Upper lobe of right lung (tissue), 1 donor: Measurements from ENCODE around the gene COMMD1. TPM values are rescaled to one million over a fixed set of nuclear protein-coding genes. Genes with fewer than 3 reads are reported as not detected.

Experiments used
- ATAC-seq: fragments of 200-7000 bp; cut with Tn5 transposase; one replicate; pipeline ENCODE4 v1.9.1; 2020; ENCODE audit warnings: mild to moderate bottlenecking, moderate library complexity
- DNase-seq: peaks from one replicate; pipeline ENCODE4 v3.0.0-alpha.2; 2020
- H3K27ac ChIP-seq: fragments of 200-600 bp; one replicate; pipeline ENCODE4 v1.8.0; 2022
- H3K27me3 ChIP-seq: fragments of 200-600 bp; one replicate; pipeline ENCODE4 v1.8.0; 2022; ENCODE audit warnings: mild to moderate bottlenecking
- H3K36me3 ChIP-seq: fragments of 200-600 bp; one replicate; pipeline ENCODE4 v1.8.0; 2022
- H3K4me1 ChIP-seq: fragments of 200-600 bp; one replicate; pipeline ENCODE4 v1.8.0; 2022
- H3K4me3 ChIP-seq: fragments of 200-600 bp; one replicate; pipeline ENCODE4 v1.8.0; 2022; ENCODE audit warnings: mild to moderate bottlenecking
- H3K9me3 ChIP-seq: fragments of 200-600 bp; one replicate; pipeline ENCODE4 v1.8.0; 2022
- intact Hi-C: fragments of 100-400 bp; cut with DNase I; formaldehyde crosslinking; loops from one replicate; pipeline ENCODE4 v1.11.0; 2022
- total RNA-seq: library from RNA; stranded (reverse); fragmentation: NEBNext Ultra II Directional; extraction: Animal tissue kit (Norgen Biotek cat#: 25700); gene quantifications from one replicate; pipeline ENCODE4 v1.2.1, GENCODE V29; 2021
- TF ChIP-seq, protein P1 (sequence below): fragments of 200-600 bp; IDR thresholded peaks from one replicate; pipeline ENCODE4 v1.8.0; 2022; ENCODE audit warnings: antibody characterized with exemption
- donor health status: DM: no; HTN: yes; CAD: no; lungs with severe emphysema.

Gene COMMD1
- total RNA-seq, 1 donor from 2014 or later = 30.3 TPM

DNA sequence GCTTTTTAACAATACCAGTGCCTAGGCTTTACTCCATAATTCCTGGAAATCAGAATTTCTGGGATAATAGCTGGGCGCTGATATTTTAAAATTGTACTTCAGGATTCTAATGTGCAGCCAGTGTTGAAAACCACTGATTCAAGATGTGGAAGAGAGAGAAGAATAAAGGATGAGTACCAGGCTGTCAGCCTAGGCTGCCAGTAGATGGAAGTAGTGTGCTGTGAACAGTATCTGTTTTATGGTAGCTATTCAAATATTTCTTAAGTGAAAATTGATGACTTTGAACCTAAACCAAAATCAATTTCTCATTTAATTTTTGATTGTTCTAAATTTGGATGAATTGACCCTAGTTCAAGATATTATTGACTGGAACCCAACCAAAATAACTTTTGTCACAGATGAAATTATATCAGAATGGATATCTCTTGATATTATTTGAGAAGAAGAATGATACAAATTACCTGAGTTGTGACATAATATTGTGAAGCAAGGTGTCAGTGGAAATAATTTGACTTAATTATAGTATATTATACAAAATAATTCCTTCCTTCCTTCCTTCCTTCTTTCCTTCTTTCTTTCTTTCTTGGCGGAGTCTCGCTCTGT is 88.0 kb downstream of the COMMD1 start:
- TF ChIP-seq, protein P1, sequence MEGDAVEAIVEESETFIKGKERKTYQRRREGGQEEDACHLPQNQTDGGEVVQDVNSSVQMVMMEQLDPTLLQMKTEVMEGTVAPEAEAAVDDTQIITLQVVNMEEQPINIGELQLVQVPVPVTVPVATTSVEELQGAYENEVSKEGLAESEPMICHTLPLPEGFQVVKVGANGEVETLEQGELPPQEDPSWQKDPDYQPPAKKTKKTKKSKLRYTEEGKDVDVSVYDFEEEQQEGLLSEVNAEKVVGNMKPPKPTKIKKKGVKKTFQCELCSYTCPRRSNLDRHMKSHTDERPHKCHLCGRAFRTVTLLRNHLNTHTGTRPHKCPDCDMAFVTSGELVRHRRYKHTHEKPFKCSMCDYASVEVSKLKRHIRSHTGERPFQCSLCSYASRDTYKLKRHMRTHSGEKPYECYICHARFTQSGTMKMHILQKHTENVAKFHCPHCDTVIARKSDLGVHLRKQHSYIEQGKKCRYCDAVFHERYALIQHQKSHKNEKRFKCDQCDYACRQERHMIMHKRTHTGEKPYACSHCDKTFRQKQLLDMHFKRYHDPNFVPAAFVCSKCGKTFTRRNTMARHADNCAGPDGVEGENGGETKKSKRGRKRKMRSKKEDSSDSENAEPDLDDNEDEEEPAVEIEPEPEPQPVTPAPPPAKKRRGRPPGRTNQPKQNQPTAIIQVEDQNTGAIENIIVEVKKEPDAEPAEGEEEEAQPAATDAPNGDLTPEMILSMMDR = peak; percentile 64
- DNase-seq (no peak), ATAC-seq (peak; percentile 76)
- intact Hi-C loops = loop anchor here (5.0 kb wide), 1 partner anchor 419 kb away; no protein-coding TSS in a partner anchor
- Histone ChIP-seq H3K4me3 (no peak overlapping the region), H3K4me1 (peaks cover 8% of the 10 kb centered on the region), H3K9me3 (no peaks in the 10 kb centered on the region), H3K27me3 (no peaks in the 10 kb centered on the region), H3K36me3 (no peaks in the 10 kb centered on the region), H3K27ac (no peak overlapping the region)

DNA sequence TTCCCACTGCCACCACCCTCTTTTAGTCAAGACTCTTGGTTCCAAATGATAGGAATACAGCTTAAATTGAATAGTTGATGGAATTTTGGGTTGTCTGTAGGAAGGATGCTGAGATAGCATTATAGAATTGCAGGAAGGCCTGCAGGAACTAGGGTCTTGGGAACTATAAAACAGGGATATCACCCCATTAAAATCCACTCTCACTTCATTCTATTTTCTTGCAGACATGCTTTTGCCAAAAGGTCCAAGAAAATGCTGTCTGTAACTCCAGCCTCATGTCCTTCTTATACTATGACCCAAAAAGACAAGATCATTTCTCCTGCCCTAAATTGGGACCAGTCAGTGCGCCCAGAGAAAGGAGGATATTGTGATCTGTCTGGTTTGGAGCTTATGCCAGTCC is 89.1 kb downstream of the COMMD1 start:
- H3K4me3 ChIP-seq = no peak overlapping the region
- no peaks in the 10 kb centered on the region for H3K27me3 ChIP-seq
- DNase-seq (no peak), ATAC-seq (no peak)
- H3K4me1 ChIP-seq = peaks cover 8% of the 10 kb centered on the region
- H3K9me3 ChIP-seq = no peaks in the 10 kb centered on the region
- H3K36me3 ChIP-seq = no peaks in the 10 kb centered on the region
- H3K27ac ChIP-seq = no peak overlapping the region
- intact Hi-C loops = loop anchor here (5.0 kb wide), 1 partner anchor 418 kb away; no protein-coding TSS in a partner anchor
- TF ChIP-seq, protein P1 = no peak

GRCh38 chr2:61995065-61995464 is 89.6 kb downstream of the COMMD1 start:
- H3K27ac ChIP-seq = no peak overlapping the region
- intact Hi-C loops = no loop called here
- ATAC-seq = peak; percentile 48
- no peak for DNase-seq
- H3K36me3 ChIP-seq = no peaks in the 10 kb centered on the region
- no peaks in the 10 kb centered on the region for H3K9me3 ChIP-seq
- H3K4me3 ChIP-seq = no peak overlapping the region
- TF ChIP-seq, protein P1 = no peak
- peaks cover 8% of the 10 kb centered on the region for H3K4me1 ChIP-seq
- H3K27me3 ChIP-seq = no peaks in the 10 kb centered on the region

- no peaks in the 10 kb centered on the region for H3K36me3 ChIP-seq
- DNase-seq (no peak), ATAC-seq (no peak)
- H3K4me3 ChIP-seq = no peak overlapping the region
- no peaks in the 10 kb centered on the region for H3K9me3 ChIP-seq
- no peaks in the 10 kb centered on the region for H3K27me3 ChIP-seq
- no peak overlapping the region for H3K27ac ChIP-seq
- TF ChIP-seq, protein P1 = no peak
- H3K4me1 ChIP-seq = peaks cover 8% of the 10 kb centered on the region
- intact Hi-C loops = no loop called here
Observed at GRCh38 chr2:61995515-61995914, 90.0 kb downstream of the COMMD1 start.

GRCh38 chr2:61998426-61998825 is 93.0 kb downstream of the COMMD1 start:
- intact Hi-C loops = no loop called here
- H3K9me3 ChIP-seq = no peaks in the 10 kb centered on the region
- ATAC-seq (no peak), DNase-seq (no peak)
- peaks cover 6% of the 10 kb centered on the region for H3K4me1 ChIP-seq
- peaks cover 8% of the 10 kb centered on the region for H3K36me3 ChIP-seq
- TF ChIP-seq, protein P1 = no peak
- no peak overlapping the region for H3K27ac ChIP-seq
- H3K4me3 ChIP-seq = no peak overlapping the region
- H3K27me3 ChIP-seq = no peaks in the 10 kb centered on the region

- intact Hi-C loops = no loop called here
Observed at GRCh38 chr2:62000538-62000937, 95.1 kb downstream of the COMMD1 start.

More at GRCh38 chr2:62000538-62000937, 95.1 kb downstream of the COMMD1 start:
- ATAC-seq (no peak), DNase-seq (no peak)
- Histone ChIP-seq H3K36me3 (peaks cover 8% of the 10 kb centered on the region), H3K27ac (no peak overlapping the region), H3K4me3 (no peak overlapping the region), H3K9me3 (no peaks in the 10 kb centered on the region), H3K4me1 (no peaks in the 10 kb centered on the region), H3K27me3 (no peaks in the 10 kb centered on the region)
- TF ChIP-seq, protein P1 = no peak
